ENCODE measurements around the gene UBTF.
"Not testable (repeated sequence)": the region's sequence is repeated elsewhere in the genome, so short reads cannot be mapped to it uniquely, and the experiment has no call there.

The UBTF gene

GRCh38 chr17:44254361-44255095 is 35.1 kb upstream of the UBTF start:
- Mint-ChIP-seq H3K36me3 (ENCODE audit: insufficient read depth) (no peaks in the 10 kb centered on the region), H3K27me3 (no peaks in the 10 kb centered on the region), H3K4me3 (no peak overlapping the region), H3K4me1 (ENCODE audit: low read depth in 2 of 2) (peaks cover 0 to 6% of the 10 kb centered on the region in 2 donors), H3K27ac (no peak overlapping the region), H3K9me3 (no peaks in the 10 kb centered on the region)
- DNase-seq, result no peak
- ATAC-seq (replicated peaks), result no peak

- Mint-ChIP-seq H3K36me3 (ENCODE audit: insufficient read depth) (no peaks in the 10 kb centered on the region), H3K27me3 (no peaks in the 10 kb centered on the region), H3K4me1 (ENCODE audit: low read depth in 2 of 2) (peaks cover 6 to 14% of the 10 kb centered on the region in 2 donors), H3K4me3 (no peak overlapping the region), H3K9me3 (no peaks in the 10 kb centered on the region), H3K27ac (no peak overlapping the region)
- DNase-seq (no peak), ATAC-seq (replicated peaks) (no peak)
Observed at GRCh38 chr17:44253006-44253405, 33.5 kb upstream of the UBTF start.

GRCh38 chr17:44251062-44251461 is 31.6 kb upstream of the UBTF start:
- ATAC-seq (replicated peaks), result no peak
- H3K36me3 Mint-ChIP-seq (ENCODE audit: insufficient read depth), result peaks cover 7% of the 10 kb centered on the region

GRCh38 chr17:44249501-44250246 is 30.2 kb upstream of the UBTF start:
- no peak for DNase-seq
- no peaks in the 10 kb centered on the region for H3K9me3 Mint-ChIP-seq
- no peak overlapping the region for H3K4me3 Mint-ChIP-seq
- no peaks in the 10 kb centered on the region for H3K27me3 Mint-ChIP-seq
- no peak for ATAC-seq (replicated peaks)
- H3K36me3 Mint-ChIP-seq (ENCODE audit: insufficient read depth), result peaks cover 8% of the 10 kb centered on the region
- H3K27ac Mint-ChIP-seq, result peak overlapping the region; percentile 70 to 85
- peaks cover 27 to 34% of the 10 kb centered on the region in 2 donors for H3K4me1 Mint-ChIP-seq (ENCODE audit: low read depth in 2 of 2)

More at GRCh38 chr17:44251062-44251461, 31.6 kb upstream of the UBTF start:
- no peak overlapping the region for H3K4me3 Mint-ChIP-seq
- no peaks in the 10 kb centered on the region for H3K27me3 Mint-ChIP-seq
- no peaks in the 10 kb centered on the region for H3K9me3 Mint-ChIP-seq
- no peak for DNase-seq
- peaks cover 25 to 32% of the 10 kb centered on the region in 2 donors for H3K4me1 Mint-ChIP-seq (ENCODE audit: low read depth in 2 of 2)
- peak overlapping the region in 1 of 2 donors; percentile 70 for H3K27ac Mint-ChIP-seq

GRCh38 chr17:44247876-44248736 is 28.6 kb upstream of the UBTF start:
- DNase-seq, result no peak
- no peaks in the 10 kb centered on the region for H3K9me3 Mint-ChIP-seq
- no peaks in the 10 kb centered on the region for H3K27me3 Mint-ChIP-seq
- peak overlapping the region; percentile 90 to 91 for H3K27ac Mint-ChIP-seq
- peaks cover 8% of the 10 kb centered on the region for H3K36me3 Mint-ChIP-seq (ENCODE audit: insufficient read depth)
- peaks cover 27 to 34% of the 10 kb centered on the region in 2 donors for H3K4me1 Mint-ChIP-seq (ENCODE audit: low read depth in 2 of 2)
- H3K4me3 Mint-ChIP-seq, result no peak overlapping the region
- no peak for ATAC-seq (replicated peaks)

- DNase-seq, result no peak
- Mint-ChIP-seq H3K27me3 (no peaks in the 10 kb centered on the region), H3K27ac (peak overlapping the region; percentile 90 to 91), H3K9me3 (no peaks in the 10 kb centered on the region), H3K36me3 (ENCODE audit: insufficient read depth) (peaks cover 8% of the 10 kb centered on the region), H3K4me3 (no peak overlapping the region), H3K4me1 (ENCODE audit: low read depth in 2 of 2) (peaks cover 27 to 34% of the 10 kb centered on the region in 2 donors)
- no peak for ATAC-seq (replicated peaks)
Observed at GRCh38 chr17:44247440-44247841, 28.0 kb upstream of the UBTF start.

GRCh38 chr17:44241106-44241624 is 21.7 kb upstream of the UBTF start:
- Mint-ChIP-seq H3K36me3 (ENCODE audit: insufficient read depth) (peaks cover 1% of the 10 kb centered on the region), H3K4me3 (no peak overlapping the region), H3K27me3 (no peaks in the 10 kb centered on the region), H3K27ac (no peak overlapping the region), H3K9me3 (no peaks in the 10 kb centered on the region), H3K4me1 (ENCODE audit: low read depth in 2 of 2) (peaks cover 3 to 4% of the 10 kb centered on the region in 2 donors)
- ATAC-seq (replicated peaks), result no peak
- DNase-seq, result no peak

GRCh38 chr17:44237886-44238285 is 18.4 kb upstream of the UBTF start:
- H3K9me3 Mint-ChIP-seq; H3K36me3 Mint-ChIP-seq (ENCODE audit: insufficient read depth); H3K4me3 Mint-ChIP-seq; H3K27ac Mint-ChIP-seq; ATAC-seq (replicated peaks); DNase-seq: not testable (repeated sequence)
- H3K4me1 Mint-ChIP-seq (ENCODE audit: low read depth in 2 of 2), result peaks cover 0 to 10% of the 10 kb centered on the region in 2 donors
- H3K27me3 Mint-ChIP-seq, result peaks cover 1 to 10% of the 10 kb centered on the region in 2 donors

- H3K27me3 Mint-ChIP-seq, result peaks cover 11 to 19% of the 10 kb centered on the region in 2 donors
- ATAC-seq (replicated peaks), result no peak
- H3K27ac Mint-ChIP-seq, result no peak overlapping the region
- H3K36me3 Mint-ChIP-seq (ENCODE audit: insufficient read depth), result peaks cover 3% of the 10 kb centered on the region
- H3K4me1 Mint-ChIP-seq (ENCODE audit: low read depth in 2 of 2), result peaks cover 0 to 10% of the 10 kb centered on the region in 2 donors
- DNase-seq, result no peak
- no peak overlapping the region for H3K4me3 Mint-ChIP-seq
- H3K9me3 Mint-ChIP-seq, result no peaks in the 10 kb centered on the region
Observed at GRCh38 chr17:44236444-44236991, 17.0 kb upstream of the UBTF start.

GRCh38 chr17:44235583-44235936 is 16.1 kb upstream of the UBTF start:
- ATAC-seq (replicated peaks) (no peak), DNase-seq (no peak)
- Mint-ChIP-seq H3K27ac (no peak overlapping the region), H3K4me1 (ENCODE audit: low read depth in 2 of 2) (peaks cover 0 to 10% of the 10 kb centered on the region in 2 donors), H3K9me3 (no peaks in the 10 kb centered on the region), H3K36me3 (ENCODE audit: insufficient read depth) (peaks cover 3% of the 10 kb centered on the region), H3K4me3 (no peak overlapping the region), H3K27me3 (peaks cover 12 to 19% of the 10 kb centered on the region in 2 donors)

- Mint-ChIP-seq H3K4me3 (no peak overlapping the region), H3K9me3 (no peaks in the 10 kb centered on the region), H3K36me3 (ENCODE audit: insufficient read depth) (peaks cover 4% of the 10 kb centered on the region), H3K27ac (no peak overlapping the region), H3K4me1 (ENCODE audit: low read depth in 2 of 2) (peaks cover 0 to 10% of the 10 kb centered on the region in 2 donors), H3K27me3 (peaks cover 19 to 20% of the 10 kb centered on the region in 2 donors)
- DNase-seq, result no peak
- no peak for ATAC-seq (replicated peaks)
Observed at GRCh38 chr17:44233582-44233981, 14.1 kb upstream of the UBTF start.

GRCh38 chr17:44232061-44232460 is 12.6 kb upstream of the UBTF start:
- ATAC-seq (replicated peaks), result no peak
- Mint-ChIP-seq H3K4me3 (no peak overlapping the region), H3K36me3 (ENCODE audit: insufficient read depth) (peaks cover 9% of the 10 kb centered on the region), H3K9me3 (no peaks in the 10 kb centered on the region), H3K4me1 (ENCODE audit: low read depth in 2 of 2) (peaks cover 0 to 10% of the 10 kb centered on the region in 2 donors), H3K27me3 (peaks cover 19 to 20% of the 10 kb centered on the region in 2 donors), H3K27ac (no peak overlapping the region)
- no peak for DNase-seq

- DNase-seq (no peak), ATAC-seq (replicated peaks) (no peak)
- Mint-ChIP-seq H3K4me3 (no peak overlapping the region), H3K27me3 (peaks cover 18 to 20% of the 10 kb centered on the region in 2 donors), H3K36me3 (ENCODE audit: insufficient read depth) (peaks cover 8% of the 10 kb centered on the region), H3K9me3 (no peaks in the 10 kb centered on the region), H3K27ac (no peak overlapping the region), H3K4me1 (ENCODE audit: low read depth in 2 of 2) (peaks cover 0 to 4% of the 10 kb centered on the region in 2 donors)
Observed at GRCh38 chr17:44230140-44230539, 10.7 kb upstream of the UBTF start.
